Measurements from ENCODE around the gene TNRC6B.

The TNRC6B gene

GRCh38 chr22:40190501-40190900 lies 12.8 kb downstream of the TNRC6B start:
- ChIA-PET POLR2A (interaction anchor here (1.9 kb wide), 1 partner anchor 13 kb away, joined by 5 read pairs; the partner anchor contains the start of gene TNRC6B), CTCF (interaction anchor here (1.1 to 1.6 kb wide), 2 partner anchors 10 to 73 kb away, joined by 3 to 7 read pairs; no protein-coding TSS in a partner anchor)
- TF ChIP-seq HIC1 (tag by site-specific recombination; IDR thresholded peaks at IDR 0.05) (no peak), ZFHX2 (tag by site-specific recombination; conservative IDR thresholded peaks at IDR 0.05) (no peak), TCF7L2 (IDR thresholded peaks at IDR 0.05; ENCODE audit: borderline replicate concordance, low read depth, low read length) (no peak), ZNF548 (tag by site-specific recombination; IDR thresholded peaks at IDR 0.05) (no peak), ZNF169 (tag by site-specific recombination; IDR thresholded peaks at IDR 0.05) (no peak), ZNF629 (tag by site-specific recombination; IDR thresholded peaks at IDR 0.05) (no peak), ZNF223 (tag by site-specific recombination; IDR thresholded peaks at IDR 0.05) (no peak), ZNF184 (tag by site-specific recombination; IDR thresholded peaks at IDR 0.05) (no peak), ZNF501 (tag by site-specific recombination; IDR thresholded peaks at IDR 0.05) (no peak), ZNF132 (tag by site-specific recombination; IDR thresholded peaks at IDR 0.05; ENCODE audit: borderline replicate concordance) (no peak), ZBTB7A (tag by site-specific recombination; IDR thresholded peaks at IDR 0.05; ENCODE audit: low read depth) (no peak), ZNF449 (tag by site-specific recombination; IDR thresholded peaks at IDR 0.05) (no peak), SP7 (tag by site-specific recombination; IDR thresholded peaks at IDR 0.05) (no peak), ZNF248 (tag by site-specific recombination; IDR thresholded peaks at IDR 0.05) (no peak), ZNF837 (tag by site-specific recombination; IDR thresholded peaks at IDR 0.05) (no peak), ZNF280D (tag by site-specific recombination; IDR thresholded peaks at IDR 0.05) (no peak), IKZF3 (tag by site-specific recombination; IDR thresholded peaks at IDR 0.05) (no peak), ZNF544 (tag by site-specific recombination; IDR thresholded peaks at IDR 0.05) (no peak), SP3 (tag by site-specific recombination; IDR thresholded peaks at IDR 0.05) (no peak)
- no peak overlapping the region for H3K27ac ChIP-seq (ENCODE audit: extremely low read depth, low read depth, low read length)
- peaks cover 10% of the 10 kb centered on the region for H3K4me1 ChIP-seq (ENCODE audit: control insufficient read depth, insufficient read depth, low read length)
- no peak overlapping the region for H3K4me3 ChIP-seq (ENCODE audit: low read depth, low read length)
- H3K36me3 ChIP-seq (ENCODE audit: control insufficient read depth in 2 of 2, insufficient read depth in 1 of 2, low read length in 2 of 2), result no peaks in the 10 kb centered on the region
- no peaks in the 10 kb centered on the region for H3K9me3 ChIP-seq (ENCODE audit: control insufficient read depth, insufficient read depth, low read depth, low read length)
